K562 (cell line): ENCODE data around the gene SMG5.

Experiments used
- DNMT1 ChIP-seq: fragments of 450-650 bp; IDR thresholded peaks from 2 replicates; pipeline ENCODE4 v1.6.1; 2016; ENCODE audit warnings: antibody characterized with exemption, mild to moderate bottlenecking
- EZH2 ChIP-seq: IDR thresholded peaks from 2 replicates; pipeline ENCODE4 v1.6.1; 2012; ENCODE audit warnings: low read depth, mild to moderate bottlenecking, inconsistent platforms, low read length, borderline replicate concordance
- POLR2AphosphoS5 ChIP-seq: IDR thresholded peaks from 2 replicates; pipeline ENCODE4 v1.6.1; 2011; ENCODE audit warnings: mild to moderate bottlenecking, low read depth, low read length, moderate library complexity; ENCODE audit not compliant: control insufficient read depth, insufficient read depth
- SMAD3 ChIP-seq: fragments of 450-650 bp; formaldehyde crosslinking; conservative IDR thresholded peaks from 2 replicates; pipeline ENCODE4 v1.4.0; 2020; ENCODE audit warnings: mild to moderate bottlenecking
- ZSCAN29 ChIP-seq: fragments of 450-650 bp; IDR thresholded peaks from 2 replicates; pipeline ENCODE4 v1.6.1; 2017
- TF ChIP-seq, protein P1 (sequence below): sonication (generic); formaldehyde crosslinking; IDR thresholded peaks from 2 replicates; pipeline ENCODE4 v1.9.0; 2022; ENCODE audit warnings: mild to moderate bottlenecking, missing genetic modification reagents
- TF ChIP-seq, protein P2 (sequence below), 3 experiments: IDR thresholded peaks in 2 of 3; conservative IDR thresholded peaks in 1 of 3; 2 replicates each; pipeline ENCODE4 v1.5.1; 2011 to 2012; ENCODE audit warnings: low read length in 3 of 3, mild to moderate bottlenecking in 3 of 3, control low read depth in 2 of 3, improper control_type of control experiment in 1 of 3, inconsistent platforms in 1 of 3, low read depth in 1 of 3, mixed read lengths in 1 of 3, moderate library complexity in 1 of 3; ENCODE audit not compliant: insufficient read depth in 2 of 3
- TF ChIP-seq, protein P3 (sequence below): fragments of 200-800 bp; sonication (Bioruptor generic); IDR thresholded peaks from 2 replicates; pipeline ENCODE4 v1.6.1; 2016; ENCODE audit warnings: missing genetic modification characterization, missing compliant biosample characterization

DNA sequence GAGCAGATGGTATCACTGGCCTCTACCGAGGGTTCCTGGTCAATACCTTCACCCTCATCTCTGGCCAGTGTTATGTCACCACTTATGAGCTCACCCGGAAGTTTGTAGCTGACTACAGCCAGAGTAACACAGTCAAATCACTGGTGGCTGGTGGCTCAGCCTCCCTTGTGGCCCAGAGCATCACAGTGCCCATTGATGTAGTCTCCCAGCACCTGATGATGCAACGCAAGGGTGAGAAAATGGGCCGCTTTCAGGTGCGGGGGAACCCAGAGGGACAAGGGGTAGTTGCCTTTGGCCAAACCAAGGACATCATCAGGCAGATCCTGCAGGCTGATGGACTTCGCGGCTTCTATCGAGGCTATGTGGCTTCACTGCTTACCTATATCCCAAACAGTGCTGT, 82.6 kb downstream of the SMG5 start:
- TF ChIP-seq ZSCAN29 (no peak), DNMT1 (no peak), SMAD3 (CRISPR knock-in tag) (no peak), POLR2AphosphoS5 (no peak), EZH2 (no peak)
- TF ChIP-seq, protein P1, sequence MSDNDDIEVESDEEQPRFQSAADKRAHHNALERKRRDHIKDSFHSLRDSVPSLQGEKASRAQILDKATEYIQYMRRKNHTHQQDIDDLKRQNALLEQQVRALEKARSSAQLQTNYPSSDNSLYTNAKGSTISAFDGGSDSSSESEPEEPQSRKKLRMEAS (CRISPR knock-in tag) = no peak
- TF ChIP-seq, protein P2, sequence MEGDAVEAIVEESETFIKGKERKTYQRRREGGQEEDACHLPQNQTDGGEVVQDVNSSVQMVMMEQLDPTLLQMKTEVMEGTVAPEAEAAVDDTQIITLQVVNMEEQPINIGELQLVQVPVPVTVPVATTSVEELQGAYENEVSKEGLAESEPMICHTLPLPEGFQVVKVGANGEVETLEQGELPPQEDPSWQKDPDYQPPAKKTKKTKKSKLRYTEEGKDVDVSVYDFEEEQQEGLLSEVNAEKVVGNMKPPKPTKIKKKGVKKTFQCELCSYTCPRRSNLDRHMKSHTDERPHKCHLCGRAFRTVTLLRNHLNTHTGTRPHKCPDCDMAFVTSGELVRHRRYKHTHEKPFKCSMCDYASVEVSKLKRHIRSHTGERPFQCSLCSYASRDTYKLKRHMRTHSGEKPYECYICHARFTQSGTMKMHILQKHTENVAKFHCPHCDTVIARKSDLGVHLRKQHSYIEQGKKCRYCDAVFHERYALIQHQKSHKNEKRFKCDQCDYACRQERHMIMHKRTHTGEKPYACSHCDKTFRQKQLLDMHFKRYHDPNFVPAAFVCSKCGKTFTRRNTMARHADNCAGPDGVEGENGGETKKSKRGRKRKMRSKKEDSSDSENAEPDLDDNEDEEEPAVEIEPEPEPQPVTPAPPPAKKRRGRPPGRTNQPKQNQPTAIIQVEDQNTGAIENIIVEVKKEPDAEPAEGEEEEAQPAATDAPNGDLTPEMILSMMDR (IDR thresholded peaks at IDR 0.05 in 2 of 3, conservative IDR thresholded peaks at IDR 0.05 in 1 of 3; ENCODE audit: insufficient read depth in 2 of 3, low read depth in 1 of 3, low read length in 3 of 3) = no peak
- TF ChIP-seq, protein P3, sequence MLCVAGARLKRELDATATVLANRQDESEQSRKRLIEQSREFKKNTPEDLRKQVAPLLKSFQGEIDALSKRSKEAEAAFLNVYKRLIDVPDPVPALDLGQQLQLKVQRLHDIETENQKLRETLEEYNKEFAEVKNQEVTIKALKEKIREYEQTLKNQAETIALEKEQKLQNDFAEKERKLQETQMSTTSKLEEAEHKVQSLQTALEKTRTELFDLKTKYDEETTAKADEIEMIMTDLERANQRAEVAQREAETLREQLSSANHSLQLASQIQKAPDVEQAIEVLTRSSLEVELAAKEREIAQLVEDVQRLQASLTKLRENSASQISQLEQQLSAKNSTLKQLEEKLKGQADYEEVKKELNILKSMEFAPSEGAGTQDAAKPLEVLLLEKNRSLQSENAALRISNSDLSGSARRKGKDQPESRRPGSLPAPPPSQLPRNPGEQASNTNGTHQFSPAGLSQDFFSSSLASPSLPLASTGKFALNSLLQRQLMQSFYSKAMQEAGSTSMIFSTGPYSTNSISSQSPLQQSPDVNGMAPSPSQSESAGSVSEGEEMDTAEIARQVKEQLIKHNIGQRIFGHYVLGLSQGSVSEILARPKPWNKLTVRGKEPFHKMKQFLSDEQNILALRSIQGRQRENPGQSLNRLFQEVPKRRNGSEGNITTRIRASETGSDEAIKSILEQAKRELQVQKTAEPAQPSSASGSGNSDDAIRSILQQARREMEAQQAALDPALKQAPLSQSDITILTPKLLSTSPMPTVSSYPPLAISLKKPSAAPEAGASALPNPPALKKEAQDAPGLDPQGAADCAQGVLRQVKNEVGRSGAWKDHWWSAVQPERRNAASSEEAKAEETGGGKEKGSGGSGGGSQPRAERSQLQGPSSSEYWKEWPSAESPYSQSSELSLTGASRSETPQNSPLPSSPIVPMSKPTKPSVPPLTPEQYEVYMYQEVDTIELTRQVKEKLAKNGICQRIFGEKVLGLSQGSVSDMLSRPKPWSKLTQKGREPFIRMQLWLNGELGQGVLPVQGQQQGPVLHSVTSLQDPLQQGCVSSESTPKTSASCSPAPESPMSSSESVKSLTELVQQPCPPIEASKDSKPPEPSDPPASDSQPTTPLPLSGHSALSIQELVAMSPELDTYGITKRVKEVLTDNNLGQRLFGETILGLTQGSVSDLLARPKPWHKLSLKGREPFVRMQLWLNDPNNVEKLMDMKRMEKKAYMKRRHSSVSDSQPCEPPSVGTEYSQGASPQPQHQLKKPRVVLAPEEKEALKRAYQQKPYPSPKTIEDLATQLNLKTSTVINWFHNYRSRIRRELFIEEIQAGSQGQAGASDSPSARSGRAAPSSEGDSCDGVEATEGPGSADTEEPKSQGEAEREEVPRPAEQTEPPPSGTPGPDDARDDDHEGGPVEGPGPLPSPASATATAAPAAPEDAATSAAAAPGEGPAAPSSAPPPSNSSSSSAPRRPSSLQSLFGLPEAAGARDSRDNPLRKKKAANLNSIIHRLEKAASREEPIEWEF = no peak
